HEK293T (cell line): ENCODE results near the gene UFC1.

Experiments
- CTCF ChIA-PET: fragments of 350-600 bp; formaldehyde crosslinking; extraction: SDS; loops from one replicate; lab custom pipeline; 2021; ENCODE audit warnings: antibody characterized with exemption, inconsistent platforms; lab: Yijun Ruan, JAX
- POLR2A ChIA-PET: fragments of 350-600 bp; formaldehyde crosslinking; extraction: SDS; loops from one replicate; lab custom pipeline; 2020; ENCODE audit warnings: antibody characterized with exemption, inconsistent platforms; lab: Yijun Ruan, JAX
- DNase-seq: peaks from one replicate; pipeline ENCODE4 v3.0.0; 2012; ENCODE audit warnings: mixed read lengths; ENCODE audit errors: extremely low spot score
- ARNT ChIP-seq: fragments of 450-650 bp; IDR thresholded peaks from 2 replicates; pipeline ENCODE4 v1.6.1; 2017; ENCODE audit warnings: mild to moderate bottlenecking
- BHLHE40 ChIP-seq: fragments of 450-650 bp; IDR thresholded peaks from 2 replicates; pipeline ENCODE4 v1.6.1; 2016; ENCODE audit warnings: mild to moderate bottlenecking, moderate library complexity, borderline replicate concordance
- CTBP1 ChIP-seq: fragments of 450-650 bp; IDR thresholded peaks from 2 replicates; pipeline ENCODE4 v1.6.1; 2016; ENCODE audit warnings: borderline replicate concordance
- ELF4 ChIP-seq: fragments of 450-650 bp; IDR thresholded peaks from 2 replicates; pipeline ENCODE4 v1.6.1; 2017; ENCODE audit warnings: antibody characterized with exemption
- FOXA1 ChIP-seq: fragments of 450-650 bp; IDR thresholded peaks from 2 replicates; pipeline ENCODE4 v1.6.1; 2016; ENCODE audit warnings: mild to moderate bottlenecking
- FOXK2 ChIP-seq: fragments of 450-650 bp; IDR thresholded peaks from 2 replicates; pipeline ENCODE4 v1.6.1; 2016; ENCODE audit warnings: mild to moderate bottlenecking
- FOXM1 ChIP-seq: fragments of 450-650 bp; IDR thresholded peaks from 2 replicates; pipeline ENCODE4 v1.6.1; 2017; ENCODE audit warnings: mild to moderate bottlenecking, borderline replicate concordance
- HDGF ChIP-seq: fragments of 450-650 bp; IDR thresholded peaks from 2 replicates; pipeline ENCODE4 v1.6.1; 2017; ENCODE audit warnings: antibody characterized with exemption, borderline replicate concordance
- L3MBTL2 ChIP-seq: fragments of 450-650 bp; conservative IDR thresholded peaks from 2 replicates; pipeline ENCODE4 v1.6.1; 2016; ENCODE audit warnings: mild to moderate bottlenecking
- LEF1 ChIP-seq: fragments of 450-650 bp; IDR thresholded peaks from 2 replicates; pipeline ENCODE4 v1.6.1; 2017; ENCODE audit warnings: mild to moderate bottlenecking, borderline replicate concordance
- NFRKB ChIP-seq: fragments of 450-650 bp; IDR thresholded peaks from 2 replicates; pipeline ENCODE4 v1.6.1; 2016; ENCODE audit warnings: mild to moderate bottlenecking, moderate library complexity
- SP1 ChIP-seq: fragments of 450-650 bp; IDR thresholded peaks from 2 replicates; pipeline ENCODE4 v1.6.1; 2017
- SUZ12 ChIP-seq: fragments of 450-650 bp; IDR thresholded peaks from 2 replicates; pipeline ENCODE4 v1.6.1; 2016; ENCODE audit warnings: mild to moderate bottlenecking
- TARDBP ChIP-seq: fragments of 450-650 bp; IDR thresholded peaks from 2 replicates; pipeline ENCODE4 v1.6.1; 2016
- ZNF384 ChIP-seq: fragments of 450-650 bp; IDR thresholded peaks from 2 replicates; pipeline ENCODE4 v1.6.1; 2016
- TF ChIP-seq, protein P1 (sequence below): fragments of 450-650 bp; IDR thresholded peaks from 2 replicates; pipeline ENCODE4 v1.6.1; 2016

UFC1 gene

DNA sequence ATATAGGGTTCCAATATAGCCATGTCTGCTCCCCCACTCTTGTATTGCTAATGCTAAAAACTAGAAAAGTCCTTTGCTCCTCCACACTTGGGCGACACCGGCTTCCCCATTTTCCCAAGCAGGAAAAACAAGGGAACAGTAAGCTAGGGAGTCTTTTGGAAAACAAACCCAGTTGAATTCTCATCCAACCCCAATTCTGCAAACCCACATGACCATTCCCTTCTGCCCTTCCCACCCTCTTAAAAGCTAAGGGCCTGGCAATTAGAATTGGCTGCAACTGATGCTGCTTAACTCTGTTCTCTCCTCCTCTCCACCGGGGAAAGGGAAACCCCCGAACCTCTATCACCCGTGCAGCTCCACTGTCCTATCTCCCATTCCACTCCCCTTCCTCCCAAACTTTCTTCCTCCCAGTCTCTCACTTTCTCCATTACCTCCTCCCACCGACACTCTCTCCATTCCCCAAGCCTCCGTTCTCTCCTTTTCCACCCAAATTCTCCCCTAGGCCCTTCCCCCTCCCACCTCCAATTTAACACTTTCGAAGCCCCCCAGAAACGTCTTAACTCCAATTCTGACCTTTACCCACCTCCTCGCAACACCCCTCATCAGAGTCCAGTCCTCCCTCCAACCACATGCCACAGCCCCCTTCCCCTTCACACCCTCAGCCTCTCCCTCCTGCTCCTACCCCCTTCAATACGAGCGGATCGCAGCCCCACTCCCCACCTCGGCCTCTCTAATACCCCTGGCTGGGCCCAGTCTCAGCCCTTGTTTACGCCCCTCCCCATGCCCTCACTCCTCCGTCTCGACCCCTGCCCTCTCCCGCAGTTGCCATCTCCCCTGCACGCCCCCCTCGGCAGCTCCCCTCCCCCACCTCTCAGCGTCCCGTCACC, 22.0 kb upstream of the UFC1 start:
- no peak for DNase-seq
- ChIA-PET CTCF (no interaction called here), POLR2A (interaction anchor here (1.0 to 2.4 kb wide), 7 partner anchors 14 to 258 kb away, joined by 3 to 18 read pairs (median 5); partner anchors contain the start of genes F11R, NIT1, PFDN2 and PPOX)
- no peak for TF ChIP-seq ELF4
- peak; percentile 93 for TF ChIP-seq L3MBTL2

DNA sequence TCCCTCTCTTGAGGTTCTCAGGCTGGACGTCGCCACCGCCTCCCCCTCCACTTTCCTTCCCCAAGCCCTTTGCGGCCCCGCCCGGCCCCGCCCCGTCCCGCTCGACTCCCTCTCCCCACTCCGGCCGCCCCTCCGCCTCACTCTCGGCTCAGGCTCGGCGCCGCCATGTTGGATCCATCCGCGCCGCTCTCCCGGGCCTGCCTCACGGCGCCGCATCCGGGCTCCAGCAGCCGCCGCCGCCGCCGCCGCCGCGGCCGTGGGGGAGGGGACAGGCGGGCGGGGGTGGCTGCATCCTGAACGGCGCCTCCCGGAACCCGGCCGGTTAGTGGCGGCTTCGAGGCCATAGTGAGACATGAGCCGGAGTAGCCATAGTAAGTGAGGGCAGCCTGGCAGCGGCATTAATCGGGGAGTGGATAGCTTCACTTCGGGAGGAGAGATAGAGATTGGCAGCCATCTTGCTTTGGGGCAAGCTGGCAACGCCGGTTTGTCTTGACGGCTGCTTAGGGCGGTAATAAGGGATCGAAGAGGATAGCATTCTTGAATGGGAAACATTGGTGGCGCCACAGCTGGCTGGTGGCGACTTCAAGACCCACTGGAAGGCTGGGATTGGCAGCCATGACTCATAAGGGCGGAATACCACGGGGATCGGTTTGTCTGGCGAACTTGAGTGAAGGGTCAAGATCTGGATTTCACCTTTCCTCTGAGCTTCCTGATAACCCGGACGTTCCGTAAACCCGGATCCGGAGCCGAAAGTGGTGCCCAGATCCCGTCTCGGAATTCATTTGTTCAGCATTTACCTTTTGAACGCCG, 21.2 kb upstream of the UFC1 start, which contains the start of gene DEDD:
Gene DEDD, minus strand, starts transcription at position 258 of the 810 bp plus-strand sequence. CDS start 8,205 bp downstream, outside the sequence.
- DNase-seq: peak; percentile 93
- ChIA-PET CTCF (interaction anchor here (0.6 kb wide), 2 partner anchors 35 to 49 kb away, joined by 5 read pairs; no protein-coding TSS in a partner anchor), POLR2A (interaction anchor here (0.7 to 2.4 kb wide), 17 partner anchors 15 to 257 kb away, joined by 3 to 18 read pairs (median 4); partner anchors contain the start of genes F11R, KLHDC9, NIT1 and PFDN2)
- TF ChIP-seq, protein P1, sequence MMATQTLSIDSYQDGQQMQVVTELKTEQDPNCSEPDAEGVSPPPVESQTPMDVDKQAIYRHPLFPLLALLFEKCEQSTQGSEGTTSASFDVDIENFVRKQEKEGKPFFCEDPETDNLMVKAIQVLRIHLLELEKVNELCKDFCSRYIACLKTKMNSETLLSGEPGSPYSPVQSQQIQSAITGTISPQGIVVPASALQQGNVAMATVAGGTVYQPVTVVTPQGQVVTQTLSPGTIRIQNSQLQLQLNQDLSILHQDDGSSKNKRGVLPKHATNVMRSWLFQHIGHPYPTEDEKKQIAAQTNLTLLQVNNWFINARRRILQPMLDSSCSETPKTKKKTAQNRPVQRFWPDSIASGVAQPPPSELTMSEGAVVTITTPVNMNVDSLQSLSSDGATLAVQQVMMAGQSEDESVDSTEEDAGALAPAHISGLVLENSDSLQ: peak; percentile 90
- TF ChIP-seq FOXK2 (no peak), HDGF (no peak)

DNA sequence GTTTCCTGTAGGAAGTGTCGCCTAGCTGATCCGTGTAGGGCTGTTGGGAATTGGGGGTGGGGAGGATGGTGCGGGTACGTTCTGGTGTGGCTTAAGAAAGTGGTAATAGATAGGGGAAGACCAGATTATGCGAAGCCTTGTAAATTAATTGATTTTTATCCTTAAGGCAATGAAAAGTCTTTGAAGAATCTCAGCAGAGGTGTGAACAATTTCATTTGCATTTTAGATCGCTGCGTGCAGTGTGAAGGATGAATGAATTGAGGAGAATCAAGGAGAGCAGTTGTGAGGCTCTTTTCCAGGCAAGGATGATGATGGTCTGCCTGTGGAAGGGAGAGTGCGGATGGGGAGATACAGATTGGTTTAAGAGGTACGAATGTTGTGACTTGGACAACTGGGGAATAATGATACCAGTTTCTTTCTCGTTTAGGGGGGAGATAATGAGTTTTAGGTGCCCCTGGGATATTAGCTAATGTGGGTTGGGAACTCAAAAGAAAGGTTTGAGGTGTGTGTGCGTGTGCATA, 20.5 kb upstream of the UFC1 start:
- TF ChIP-seq, protein P1: no peak
- peak; percentile 37; the same call in 1 of the 2 replicates for TF ChIP-seq L3MBTL2
- CTCF ChIA-PET: interaction anchor here (0.6 kb wide), 2 partner anchors 48 to 61 kb away, joined by 3 to 5 read pairs; no protein-coding TSS in a partner anchor
- POLR2A ChIA-PET: interaction anchor here (0.7 to 2.4 kb wide), 17 partner anchors 15 to 256 kb away, joined by 3 to 18 read pairs (median 5); partner anchors contain the start of genes B4GALT3, F11R, KLHDC9 and NIT1
- DNase-seq: no peak

DNA sequence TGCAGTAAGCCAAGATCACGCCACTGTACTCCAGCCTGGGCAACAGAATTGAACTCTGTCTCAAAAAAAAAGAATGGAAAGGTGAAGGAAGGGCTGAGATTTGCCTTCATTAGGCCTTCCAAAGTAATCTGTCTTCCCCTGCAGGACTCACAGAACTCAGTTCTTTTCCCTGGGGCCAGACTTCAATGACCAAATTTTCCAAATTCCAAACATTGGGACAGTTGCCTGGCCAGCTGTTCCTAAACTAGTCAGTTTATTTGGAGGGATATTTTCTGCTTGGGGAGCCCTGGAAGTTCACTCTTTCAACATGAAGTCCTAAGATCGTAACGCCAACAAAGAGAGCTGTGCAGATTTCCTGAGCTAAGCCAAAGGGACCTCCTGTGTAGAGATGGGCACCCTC, 15.9 kb upstream of the UFC1 start:
- ChIA-PET POLR2A (interaction anchor here (2.4 kb wide), 1 partner anchor 92 kb away, joined by 8 read pairs; the partner anchor contains the start of gene USF1), CTCF (interaction anchor here (0.5 to 0.6 kb wide), 2 partner anchors 29 to 41 kb away, joined by 3 to 6 read pairs; no protein-coding TSS in a partner anchor)
- no peak for TF ChIP-seq LEF1
- no peak for TF ChIP-seq NFRKB
- TF ChIP-seq TARDBP: no peak
- no peak for TF ChIP-seq FOXM1
- TF ChIP-seq ZNF384: no peak
- no peak for TF ChIP-seq ELF4
- no peak for TF ChIP-seq SUZ12
- no peak for TF ChIP-seq HDGF
- TF ChIP-seq FOXK2: no peak
- TF ChIP-seq L3MBTL2: no peak
- TF ChIP-seq SP1: no peak
- TF ChIP-seq FOXA1: no peak
- TF ChIP-seq CTBP1: no peak
- no peak for TF ChIP-seq BHLHE40
- TF ChIP-seq, protein P1: no peak
- no peak for TF ChIP-seq ARNT
- no peak for DNase-seq

DNA sequence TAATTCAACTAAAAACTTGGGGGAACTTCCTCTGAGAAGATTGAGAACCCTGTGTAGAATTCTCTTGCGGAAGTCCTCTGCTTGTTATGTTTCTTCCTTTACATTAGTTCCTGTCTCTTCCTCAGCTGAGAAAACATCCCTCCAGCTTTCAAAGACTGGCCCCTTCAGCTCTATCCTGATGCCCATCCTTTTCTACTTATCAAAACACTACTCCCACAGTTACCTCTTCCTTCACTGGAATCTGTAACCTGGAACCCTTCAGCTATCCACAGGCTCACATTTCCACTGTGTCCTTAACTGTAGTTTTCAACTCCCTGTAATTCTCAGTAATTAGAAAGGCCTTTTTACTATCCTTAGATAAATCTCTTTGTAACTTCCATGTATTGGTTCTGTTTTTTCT, 15.3 kb upstream of the UFC1 start:
- TF ChIP-seq SUZ12 (no peak), ZNF384 (no peak), TARDBP (no peak), FOXK2 (no peak), LEF1 (no peak), ELF4 (no peak), FOXM1 (no peak), L3MBTL2 (no peak)
- TF ChIP-seq, protein P1: no peak
- DNase-seq: no peak
- ChIA-PET POLR2A (interaction anchor here (2.4 kb wide), 1 partner anchor 92 kb away, joined by 8 read pairs; the partner anchor contains the start of gene USF1), CTCF (interaction anchor here (0.6 kb wide), 1 partner anchor 41 kb away, joined by 3 read pairs; no protein-coding TSS in a partner anchor)
